Right ventricle myocardium inferior (tissue), 1 donor: ENCODE measurements around the gene TTLL11. TPM values are rescaled to one million over a fixed set of nuclear protein-coding genes. Genes with fewer than 3 reads are reported as not detected.
"Not testable (repeated sequence)": the region's sequence is repeated elsewhere in the genome, so short reads cannot be mapped to it uniquely, and the experiment has no call there.

ENCODE experiments used
- ATAC-seq: fragments of 200-7000 bp; cut with Tn5 transposase; one replicate; pipeline ENCODE4 v1.9.1; 2020; ENCODE audit warnings: mild to moderate bottlenecking, moderate library complexity
- DNase-seq: peaks from one replicate; pipeline ENCODE4 v3.0.0; 2021; ENCODE audit errors: missing footprints
- intact Hi-C: fragments of 100-400 bp; cut with DNase I; formaldehyde crosslinking; loops from one replicate; pipeline ENCODE4 v1.11.0; 2022
- total RNA-seq: library from RNA; stranded (reverse); fragmentation: NEBNext Ultra II Directional; extraction: Animal tissue kit (Norgen Biotek cat#: 25700); gene quantifications from one replicate; pipeline ENCODE4 v1.2.1, GENCODE V29; 2021
- donor health status: DM: no; HTN: yes; CAD: no; lungs with severe emphysema.

Gene TTLL11
- total RNA-seq, 1 donor from 2014 or later = 5.0 TPM

GRCh38 chr9:122127396-122127798 is 34.3 kb upstream of the TTLL11 start:
- intact Hi-C loops = loop anchor here (5.0 to 10.0 kb wide), 2 partner anchors 100 to 327 kb away; partner anchors contain the start of gene LHX6
- ATAC-seq = no peak
- peak; percentile 69 for DNase-seq

GRCh38 chr9:122126331-122127261 is 33.5 kb upstream of the TTLL11 start:
- no peak for ATAC-seq
- intact Hi-C loops = loop anchor here (5.0 to 10.0 kb wide), 2 partner anchors 101 to 328 kb away; partner anchors contain the start of gene LHX6
- DNase-seq = no peak

- ATAC-seq (no peak), DNase-seq (peak; percentile 43)
- intact Hi-C loops = loop anchor here (1.0 to 10.0 kb wide), 3 partner anchors 102 to 329 kb away; partner anchors contain the start of gene LHX6
These were observed 32.6 kb upstream of the TTLL11 start for GRCh38 chr9:122125509-122126330.

GRCh38 chr9:122125158-122125508 is 32.0 kb upstream of the TTLL11 start:
- intact Hi-C loops = loop anchor here (1.0 to 10.0 kb wide), 3 partner anchors 102 to 330 kb away; partner anchors contain the start of gene LHX6
- DNase-seq (peak; percentile 85), ATAC-seq (peak; percentile 82)

GRCh38 chr9:122124528-122124927 is 31.4 kb upstream of the TTLL11 start:
- ATAC-seq (no peak), DNase-seq (peak; percentile 6)
- intact Hi-C loops = loop anchor here (10.0 kb wide), 1 partner anchor 330 kb away; no protein-coding TSS in a partner anchor

- intact Hi-C loops = loop anchor here (10.0 kb wide), 1 partner anchor 331 kb away; no protein-coding TSS in a partner anchor
These were observed 30.9 kb upstream of the TTLL11 start for GRCh38 chr9:122124048-122124447.

GRCh38 chr9:122122903-122123632 is 30.0 kb upstream of the TTLL11 start:
- intact Hi-C loops = loop anchor here (1.0 to 10.0 kb wide), 2 partner anchors 24 to 332 kb away; no protein-coding TSS in a partner anchor
- ATAC-seq (peak; percentile 39), DNase-seq (no peak)

More at GRCh38 chr9:122124048-122124447, 30.9 kb upstream of the TTLL11 start:
- DNase-seq (peak; percentile 32), ATAC-seq (no peak)

GRCh38 chr9:122122468-122122867 is 29.4 kb upstream of the TTLL11 start:
- no peak for DNase-seq
- ATAC-seq = no peak
- intact Hi-C loops = loop anchor here (10.0 kb wide), 1 partner anchor 332 kb away; no protein-coding TSS in a partner anchor

- ATAC-seq = no peak
- DNase-seq = peak; percentile 15
- intact Hi-C loops = loop anchor here (10.0 kb wide), 1 partner anchor 333 kb away; no protein-coding TSS in a partner anchor
These were observed 28.8 kb upstream of the TTLL11 start for GRCh38 chr9:122121931-122122330.

- intact Hi-C loops = loop anchor here (10.0 kb wide), 1 partner anchor 333 kb away; no protein-coding TSS in a partner anchor
- ATAC-seq (no peak), DNase-seq (peak; percentile 26)
These were observed 28.3 kb upstream of the TTLL11 start for GRCh38 chr9:122121391-122121790.

- ATAC-seq (no peak), DNase-seq (peak; percentile 50)
- intact Hi-C loops = loop anchor here (10.0 kb wide), 1 partner anchor 334 kb away; no protein-coding TSS in a partner anchor
These were observed 27.4 kb upstream of the TTLL11 start for GRCh38 chr9:122120316-122121071.

GRCh38 chr9:122119721-122120120 is 26.6 kb upstream of the TTLL11 start:
- intact Hi-C loops = loop anchor here (10.0 kb wide), 1 partner anchor 335 kb away; no protein-coding TSS in a partner anchor
- no peak for DNase-seq
- ATAC-seq = no peak

- no peak for ATAC-seq
- DNase-seq = no peak
- intact Hi-C loops = no loop called here
These were observed 26.0 kb upstream of the TTLL11 start for GRCh38 chr9:122119166-122119521.

GRCh38 chr9:122118343-122119165 is 25.4 kb upstream of the TTLL11 start:
- intact Hi-C loops = no loop called here
- DNase-seq (no peak), ATAC-seq (no peak)

GRCh38 chr9:122117241-122117640 is 24.1 kb upstream of the TTLL11 start:
- ATAC-seq, DNase-seq, intact Hi-C loops: not testable (repeated sequence)

- DNase-seq (no peak), ATAC-seq (no peak)
- intact Hi-C loops = no loop called here
These were observed 23.5 kb upstream of the TTLL11 start for GRCh38 chr9:122116448-122117173.
